NT2/D1 (cell line): Measurements from ENCODE around the gene RNASE8.

Source experiments
- SUZ12 ChIP-seq: IDR thresholded peaks from 2 replicates; pipeline ENCODE4 v1.6.1; 2011; ENCODE audit not compliant: insufficient read length, insufficient read depth; ENCODE audit errors: extremely low read depth
- ZNF274 ChIP-seq: IDR thresholded peaks from 2 replicates; pipeline ENCODE4 v1.6.1; 2011; ENCODE audit warnings: mild to moderate bottlenecking, low read depth, low read length

GRCh38 chr14:21017528-21018245, 39.9 kb upstream of the RNASE8 start:
- TF ChIP-seq ZNF274 (no peak), SUZ12 (no peak)
